ENCODE results near the gene GSE1. TPM values are rescaled to one million over a fixed set of nuclear protein-coding genes. Genes with fewer than 3 reads are reported as not detected.

Gene GSE1
- total RNA-seq, 1 donor from 2014 or later = 56.4 TPM

- no peak for DNase-seq (ENCODE audit: low spot score)
- intact Hi-C loops (cut with DNase I) = no loop called here
These were observed 38.7 kb downstream of the GSE1 start for GRCh38 chr16:85651629-85652430.

- intact Hi-C loops (cut with DNase I) = no loop called here
- no peak for DNase-seq (ENCODE audit: low spot score)
These were observed 39.5 kb downstream of the GSE1 start for GRCh38 chr16:85652431-85653221.

GRCh38 chr16:85653290-85653891 lies 40.3 kb downstream of the GSE1 start:
- intact Hi-C loops (cut with DNase I) = no loop called here
- no peak for DNase-seq (ENCODE audit: low spot score)

GRCh38 chr16:85654251-85655095 lies 41.4 kb downstream of the GSE1 start:
- intact Hi-C loops (cut with DNase I) = no loop called here
- no peak for DNase-seq (ENCODE audit: low spot score)

- DNase-seq (ENCODE audit: low spot score) = no peak
- intact Hi-C loops (cut with DNase I) = no loop called here
These were observed 42.4 kb downstream of the GSE1 start for GRCh38 chr16:85655216-85656129.

GRCh38 chr16:85656351-85657266 lies 43.5 kb downstream of the GSE1 start:
- DNase-seq (ENCODE audit: low spot score) = no peak
- intact Hi-C loops (cut with DNase I) = no loop called here

- DNase-seq (ENCODE audit: low spot score) = no peak
These were observed 44.1 kb downstream of the GSE1 start for GRCh38 chr16:85657267-85657650.

GRCh38 chr16:85657996-85658395 lies 44.9 kb downstream of the GSE1 start:
- intact Hi-C loops (cut with DNase I) = no loop called here
- DNase-seq (ENCODE audit: low spot score) = no peak

More at GRCh38 chr16:85657267-85657650, 44.1 kb downstream of the GSE1 start:
- intact Hi-C loops (cut with DNase I) = no loop called here

- intact Hi-C loops (cut with DNase I) = no loop called here
- DNase-seq (ENCODE audit: low spot score) = no peak
These were observed 45.6 kb downstream of the GSE1 start for GRCh38 chr16:85658504-85659326.

GRCh38 chr16:85659336-85659735 lies 46.2 kb downstream of the GSE1 start:
- DNase-seq (ENCODE audit: low spot score) = no peak
- intact Hi-C loops (cut with DNase I) = no loop called here

- intact Hi-C loops (cut with DNase I) = loop anchor here (2.0 kb wide), 1 partner anchor 57 kb away; no protein-coding TSS in a partner anchor
- DNase-seq (ENCODE audit: low spot score) = peak; percentile 84
These were observed 46.8 kb downstream of the GSE1 start for GRCh38 chr16:85659805-85660511.

- intact Hi-C loops (cut with DNase I) = loop anchor here (2.0 kb wide), 1 partner anchor 56 kb away; no protein-coding TSS in a partner anchor
- no peak for DNase-seq (ENCODE audit: low spot score)
These were observed 48.0 kb downstream of the GSE1 start for GRCh38 chr16:85660843-85661739.

GRCh38 chr16:85661740-85662481 lies 48.8 kb downstream of the GSE1 start:
- no peak for DNase-seq (ENCODE audit: low spot score)
- intact Hi-C loops (cut with DNase I) = loop anchor here (2.0 kb wide), 1 partner anchor 55 kb away; no protein-coding TSS in a partner anchor

- intact Hi-C loops (cut with DNase I) = no loop called here
- DNase-seq (ENCODE audit: low spot score) = no peak
These were observed 49.3 kb downstream of the GSE1 start for GRCh38 chr16:85662482-85662812.

All from cardiac septum (tissue), 1 donor.